ENCODE measurements around the gene ADRA2C. TPM values are rescaled to one million over a fixed set of nuclear protein-coding genes. Genes with fewer than 3 reads are reported as not detected.

ADRA2C gene
- total and polyA plus RNA-seq, 2 of the 13 experiments (the other 11 are each of a cell fraction or from before 2014, with no cell fraction given), result 15.4 to 69.7 TPM

DNA sequence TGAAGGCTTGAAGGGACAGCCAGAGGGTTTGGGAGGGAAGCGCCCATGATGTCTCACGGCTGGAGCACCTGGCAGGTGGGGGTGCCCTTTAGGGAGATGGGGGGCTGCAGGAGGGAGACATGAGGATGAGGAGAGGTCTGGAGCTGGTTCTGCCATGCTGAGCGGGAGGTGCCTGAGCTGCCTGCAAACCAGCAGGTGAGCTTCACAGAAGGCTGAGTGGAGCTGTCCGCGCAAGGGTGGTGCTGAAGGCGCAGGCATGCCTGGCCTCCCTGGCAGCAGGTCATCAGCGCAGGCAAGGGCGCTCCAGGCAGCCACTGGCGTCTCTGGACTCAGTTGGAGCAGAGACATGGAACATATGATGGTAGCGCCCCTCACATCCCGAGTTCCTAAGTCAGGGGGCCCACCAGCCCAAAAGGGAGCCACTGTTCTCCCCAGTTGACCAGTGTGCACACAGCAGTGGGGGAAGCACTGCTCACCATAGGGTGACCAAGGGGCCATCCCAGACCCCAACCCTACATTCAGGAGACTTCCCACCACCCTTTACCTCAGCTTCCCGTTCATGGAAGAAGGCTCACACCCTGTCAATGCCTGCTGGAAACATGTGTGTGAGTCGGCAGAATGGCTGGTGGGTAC is 25.8 kb downstream of the ADRA2C start (continued):
- TF ChIP-seq, protein P1, sequence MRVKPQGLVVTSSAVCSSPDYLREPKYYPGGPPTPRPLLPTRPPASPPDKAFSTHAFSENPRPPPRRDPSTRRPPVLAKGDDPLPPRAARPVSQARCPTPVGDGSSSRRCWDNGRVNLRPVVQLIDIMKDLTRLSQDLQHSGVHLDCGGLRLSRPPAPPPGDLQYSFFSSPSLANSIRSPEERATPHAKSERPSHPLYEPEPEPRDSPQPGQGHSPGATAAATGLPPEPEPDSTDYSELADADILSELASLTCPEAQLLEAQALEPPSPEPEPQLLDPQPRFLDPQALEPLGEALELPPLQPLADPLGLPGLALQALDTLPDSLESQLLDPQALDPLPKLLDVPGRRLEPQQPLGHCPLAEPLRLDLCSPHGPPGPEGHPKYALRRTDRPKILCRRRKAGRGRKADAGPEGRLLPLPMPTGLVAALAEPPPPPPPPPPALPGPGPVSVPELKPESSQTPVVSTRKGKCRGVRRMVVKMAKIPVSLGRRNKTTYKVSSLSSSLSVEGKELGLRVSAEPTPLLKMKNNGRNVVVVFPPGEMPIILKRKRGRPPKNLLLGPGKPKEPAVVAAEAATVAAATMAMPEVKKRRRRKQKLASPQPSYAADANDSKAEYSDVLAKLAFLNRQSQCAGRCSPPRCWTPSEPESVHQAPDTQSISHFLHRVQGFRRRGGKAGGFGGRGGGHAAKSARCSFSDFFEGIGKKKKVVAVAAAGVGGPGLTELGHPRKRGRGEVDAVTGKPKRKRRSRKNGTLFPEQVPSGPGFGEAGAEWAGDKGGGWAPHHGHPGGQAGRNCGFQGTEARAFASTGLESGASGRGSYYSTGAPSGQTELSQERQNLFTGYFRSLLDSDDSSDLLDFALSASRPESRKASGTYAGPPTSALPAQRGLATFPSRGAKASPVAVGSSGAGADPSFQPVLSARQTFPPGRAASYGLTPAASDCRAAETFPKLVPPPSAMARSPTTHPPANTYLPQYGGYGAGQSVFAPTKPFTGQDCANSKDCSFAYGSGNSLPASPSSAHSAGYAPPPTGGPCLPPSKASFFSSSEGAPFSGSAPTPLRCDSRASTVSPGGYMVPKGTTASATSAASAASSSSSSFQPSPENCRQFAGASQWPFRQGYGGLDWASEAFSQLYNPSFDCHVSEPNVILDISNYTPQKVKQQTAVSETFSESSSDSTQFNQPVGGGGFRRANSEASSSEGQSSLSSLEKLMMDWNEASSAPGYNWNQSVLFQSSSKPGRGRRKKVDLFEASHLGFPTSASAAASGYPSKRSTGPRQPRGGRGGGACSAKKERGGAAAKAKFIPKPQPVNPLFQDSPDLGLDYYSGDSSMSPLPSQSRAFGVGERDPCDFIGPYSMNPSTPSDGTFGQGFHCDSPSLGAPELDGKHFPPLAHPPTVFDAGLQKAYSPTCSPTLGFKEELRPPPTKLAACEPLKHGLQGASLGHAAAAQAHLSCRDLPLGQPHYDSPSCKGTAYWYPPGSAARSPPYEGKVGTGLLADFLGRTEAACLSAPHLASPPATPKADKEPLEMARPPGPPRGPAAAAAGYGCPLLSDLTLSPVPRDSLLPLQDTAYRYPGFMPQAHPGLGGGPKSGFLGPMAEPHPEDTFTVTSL (CRISPR knock-in tag; IDR thresholded peaks at IDR 0.05; ENCODE audit: borderline replicate concordance), result no peak
- TF ChIP-seq PAWR (CRISPR knock-in tag; IDR thresholded peaks at IDR 0.05; ENCODE audit: borderline replicate concordance) (0 out of 2 replicates have a peak, but pooled peaks have one; percentile 82), GTF2F1 (IDR thresholded peaks at IDR 0.05; ENCODE audit: low read length) (no peak), ZNF781 (CRISPR knock-in tag; IDR thresholded peaks at IDR 0.05; ENCODE audit: borderline replicate concordance, not compliant biosample characterization) (peak; percentile 98), SIN3A (IDR thresholded peaks at IDR 0.05; ENCODE audit: borderline replicate concordance, low read depth, low read length) (peak; percentile 75; the same call in 1 of the 2 replicates), ZNF589 (CRISPR knock-in tag; conservative IDR thresholded peaks at IDR 0.05) (peak; percentile 87), KLF16 (CRISPR knock-in tag; IDR thresholded peaks at IDR 0.05) (peak in 1 of 2 experiments; percentile 98; a peak in 2 of 4 replicates), ARNT (IDR thresholded peaks at IDR 0.05) (no peak), HDAC6 (IDR thresholded peaks at IDR 0.05; ENCODE audit: low read depth, low read length) (no peak), PHF8 (CRISPR knock-in tag; IDR thresholded peaks at IDR 0.05) (peak; percentile 23; the same call in 1 of the 2 replicates), ZNF605 (CRISPR knock-in tag; IDR thresholded peaks at IDR 0.05) (peak; percentile 84; the same call in 1 of the 2 replicates), MED13 (CRISPR knock-in tag; IDR thresholded peaks at IDR 0.05) (0 out of 2 replicates have a peak, but pooled peaks have one; percentile 61)
- TF ChIP-seq, protein P2, sequence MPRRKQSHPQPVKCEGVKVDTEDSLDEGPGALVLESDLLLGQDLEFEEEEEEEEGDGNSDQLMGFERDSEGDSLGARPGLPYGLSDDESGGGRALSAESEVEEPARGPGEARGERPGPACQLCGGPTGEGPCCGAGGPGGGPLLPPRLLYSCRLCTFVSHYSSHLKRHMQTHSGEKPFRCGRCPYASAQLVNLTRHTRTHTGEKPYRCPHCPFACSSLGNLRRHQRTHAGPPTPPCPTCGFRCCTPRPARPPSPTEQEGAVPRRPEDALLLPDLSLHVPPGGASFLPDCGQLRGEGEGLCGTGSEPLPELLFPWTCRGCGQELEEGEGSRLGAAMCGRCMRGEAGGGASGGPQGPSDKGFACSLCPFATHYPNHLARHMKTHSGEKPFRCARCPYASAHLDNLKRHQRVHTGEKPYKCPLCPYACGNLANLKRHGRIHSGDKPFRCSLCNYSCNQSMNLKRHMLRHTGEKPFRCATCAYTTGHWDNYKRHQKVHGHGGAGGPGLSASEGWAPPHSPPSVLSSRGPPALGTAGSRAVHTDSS (CRISPR knock-in tag; conservative IDR thresholded peaks at IDR 0.05), result no peak
- TF ChIP-seq, protein P3, sequence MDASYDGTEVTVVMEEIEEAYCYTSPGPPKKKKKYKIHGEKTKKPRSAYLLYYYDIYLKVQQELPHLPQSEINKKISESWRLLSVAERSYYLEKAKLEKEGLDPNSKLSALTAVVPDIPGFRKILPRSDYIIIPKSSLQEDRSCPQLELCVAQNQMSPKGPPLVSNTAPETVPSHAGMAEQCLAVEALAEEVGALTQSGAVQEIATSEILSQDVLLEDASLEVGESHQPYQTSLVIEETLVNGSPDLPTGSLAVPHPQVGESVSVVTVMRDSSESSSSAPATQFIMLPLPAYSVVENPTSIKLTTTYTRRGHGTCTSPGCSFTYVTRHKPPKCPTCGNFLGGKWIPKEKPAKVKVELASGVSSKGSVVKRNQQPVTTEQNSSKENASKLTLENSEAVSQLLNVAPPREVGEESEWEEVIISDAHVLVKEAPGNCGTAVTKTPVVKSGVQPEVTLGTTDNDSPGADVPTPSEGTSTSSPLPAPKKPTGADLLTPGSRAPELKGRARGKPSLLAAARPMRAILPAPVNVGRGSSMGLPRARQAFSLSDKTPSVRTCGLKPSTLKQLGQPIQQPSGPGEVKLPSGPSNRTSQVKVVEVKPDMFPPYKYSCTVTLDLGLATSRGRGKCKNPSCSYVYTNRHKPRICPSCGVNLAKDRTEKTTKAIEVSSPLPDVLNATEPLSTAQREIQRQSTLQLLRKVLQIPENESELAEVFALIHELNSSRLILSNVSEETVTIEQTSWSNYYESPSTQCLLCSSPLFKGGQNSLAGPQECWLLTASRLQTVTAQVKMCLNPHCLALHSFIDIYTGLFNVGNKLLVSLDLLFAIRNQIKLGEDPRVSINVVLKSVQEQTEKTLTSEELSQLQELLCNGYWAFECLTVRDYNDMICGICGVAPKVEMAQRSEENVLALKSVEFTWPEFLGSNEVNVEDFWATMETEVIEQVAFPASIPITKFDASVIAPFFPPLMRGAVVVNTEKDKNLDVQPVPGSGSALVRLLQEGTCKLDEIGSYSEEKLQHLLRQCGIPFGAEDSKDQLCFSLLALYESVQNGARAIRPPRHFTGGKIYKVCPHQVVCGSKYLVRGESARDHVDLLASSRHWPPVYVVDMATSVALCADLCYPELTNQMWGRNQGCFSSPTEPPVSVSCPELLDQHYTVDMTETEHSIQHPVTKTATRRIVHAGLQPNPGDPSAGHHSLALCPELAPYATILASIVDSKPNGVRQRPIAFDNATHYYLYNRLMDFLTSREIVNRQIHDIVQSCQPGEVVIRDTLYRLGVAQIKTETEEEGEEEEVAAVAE (CRISPR knock-in tag; IDR thresholded peaks at IDR 0.05; ENCODE audit: borderline replicate concordance), result peak; percentile 93; the same call in 1 of the 2 replicates

Data from HepG2 (cell line).